Right renal cortex interstitium (tissue), 3 donors: Measurements from ENCODE around the gene VEPH1. TPM values are rescaled to one million over a fixed set of nuclear protein-coding genes. Genes with fewer than 3 reads are reported as not detected.
A peak's percentile ranks its signal among the peaks of the same experiment; 100 is the strongest.

ENCODE experiments used
- DNase-seq, 3 donors: peaks; one replicate each; pipeline ENCODE4 v3.0.0-alpha.2; 2013; ENCODE audit warnings: low read depth in 3 of 3, low spot score in 2 of 3
- polyA plus RNA-seq, 3 donors: library from polyadenylated mRNA; unstranded; fragments of 120-200 nt; gene quantifications; one replicate each; pipeline ENCODE4 v1.2.1, GENCODE V29; 2013; ENCODE audit not compliant: insufficient read length in 3 of 3

The VEPH1 gene
- polyA plus RNA-seq, 3 donors, result 58.5 to 62.6 (median 61.0) TPM

DNA sequence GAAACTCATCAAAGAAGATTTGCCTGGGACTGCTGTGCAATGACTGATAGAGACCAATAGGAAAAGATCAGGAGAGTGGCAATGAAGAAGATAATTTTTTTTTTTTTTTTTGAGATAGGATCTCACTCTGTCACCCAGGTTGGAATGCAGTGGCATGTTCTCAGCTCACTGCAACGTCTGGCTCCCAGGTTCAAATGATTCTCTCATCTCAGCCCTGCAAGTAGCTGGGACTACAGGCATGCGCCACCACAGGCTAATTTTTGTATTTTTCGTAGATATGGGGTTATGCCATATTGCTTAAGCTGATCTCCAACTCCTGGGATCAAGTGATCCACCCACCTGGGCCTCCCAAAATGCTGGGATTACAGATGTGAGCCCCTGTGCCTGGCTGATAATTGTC, 226.4 kb downstream of the VEPH1 start:
- no peak for DNase-seq

DNA sequence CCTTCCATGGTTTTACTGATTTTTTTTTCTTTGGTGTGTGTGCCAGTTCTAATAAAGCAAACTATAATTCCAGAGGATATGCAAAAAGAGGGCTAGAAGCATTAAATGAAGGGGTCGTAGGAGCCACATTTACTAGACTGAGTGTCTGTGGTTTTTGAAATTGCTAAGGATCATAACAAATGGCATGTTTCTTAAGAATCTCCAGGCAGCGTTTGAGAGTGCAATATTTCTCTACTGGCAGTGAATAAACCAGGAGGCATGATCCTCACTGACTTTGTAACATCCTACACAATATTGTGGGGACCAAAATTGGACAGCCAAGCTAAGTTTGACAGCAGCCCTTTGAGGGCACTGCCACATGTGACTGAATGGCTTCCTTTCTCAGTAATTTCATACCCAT, 227.4 kb downstream of the VEPH1 start:
- DNase-seq, result no peak

DNA sequence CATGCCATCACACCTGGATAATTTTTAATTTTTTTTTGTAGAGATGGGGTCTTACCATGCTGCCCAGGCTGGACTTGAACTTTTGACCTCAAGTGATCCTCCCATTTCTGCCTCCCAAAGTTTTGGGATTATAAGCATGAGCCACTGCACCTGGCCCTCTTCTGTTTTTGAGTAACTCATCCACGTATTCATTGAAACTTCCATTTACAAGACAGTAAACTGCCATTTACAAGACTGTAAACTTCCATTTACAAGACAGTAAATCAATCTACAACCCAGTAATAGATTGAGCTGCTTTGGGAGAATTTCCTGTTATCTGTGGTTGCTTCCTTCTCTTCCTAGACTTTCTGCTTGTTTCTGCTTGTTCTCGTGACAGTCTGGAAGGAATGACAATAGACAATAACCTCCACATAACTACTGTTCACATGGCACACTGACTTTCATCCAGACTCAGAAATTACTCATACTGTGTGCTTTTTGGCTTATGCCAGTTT, 228.5 kb downstream of the VEPH1 start:
- DNase-seq, result no peak

DNA sequence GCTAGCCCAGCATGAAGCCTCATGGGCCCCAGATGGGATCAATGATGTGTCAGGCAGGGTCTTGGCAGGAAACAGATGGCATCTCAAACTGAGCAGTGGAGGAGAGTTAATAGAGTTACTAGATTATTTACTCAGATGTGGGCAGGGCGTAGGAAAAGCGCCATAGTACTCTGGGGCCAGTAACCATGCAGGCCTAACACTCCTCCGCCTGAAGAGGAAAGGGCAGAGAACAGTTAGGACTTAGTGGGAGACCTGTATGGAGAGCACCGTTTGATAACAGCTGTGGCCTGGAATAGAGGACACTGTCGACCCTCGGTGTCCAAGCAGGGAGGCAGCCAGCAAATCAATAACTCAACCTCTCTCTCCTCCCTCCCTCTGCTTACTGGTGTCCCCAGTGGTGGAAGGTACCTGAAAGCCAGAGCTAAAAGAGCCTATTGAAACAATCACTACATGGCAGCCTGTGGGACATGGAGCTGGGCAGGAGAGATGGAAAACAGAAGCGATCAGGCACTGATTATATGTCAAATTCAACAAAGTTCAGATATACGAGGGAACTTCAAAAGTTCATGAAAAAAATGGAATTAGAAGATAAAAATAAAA, 231.8 kb downstream of the VEPH1 start:
- DNase-seq, result no peak

DNA sequence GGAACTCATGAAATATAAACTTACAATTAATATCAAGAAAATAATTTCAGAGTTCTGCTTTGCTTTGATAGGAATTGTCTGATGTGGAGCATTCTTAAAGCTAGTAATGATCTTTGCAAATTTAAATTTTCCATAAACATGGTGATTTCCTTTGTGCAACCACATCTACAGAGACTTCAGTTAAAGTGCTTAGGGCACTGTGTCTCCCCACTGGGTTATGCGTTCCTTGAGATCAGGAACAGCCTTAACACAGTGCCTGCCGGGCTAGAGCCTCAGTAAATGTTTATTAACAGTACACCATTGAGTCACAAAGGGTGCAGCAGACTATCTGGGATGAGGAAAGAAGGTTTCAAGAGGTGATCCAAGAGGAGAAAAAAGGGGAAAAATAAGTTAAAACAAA, 235.2 kb downstream of the VEPH1 start:
- DNase-seq, result no peak

DNA sequence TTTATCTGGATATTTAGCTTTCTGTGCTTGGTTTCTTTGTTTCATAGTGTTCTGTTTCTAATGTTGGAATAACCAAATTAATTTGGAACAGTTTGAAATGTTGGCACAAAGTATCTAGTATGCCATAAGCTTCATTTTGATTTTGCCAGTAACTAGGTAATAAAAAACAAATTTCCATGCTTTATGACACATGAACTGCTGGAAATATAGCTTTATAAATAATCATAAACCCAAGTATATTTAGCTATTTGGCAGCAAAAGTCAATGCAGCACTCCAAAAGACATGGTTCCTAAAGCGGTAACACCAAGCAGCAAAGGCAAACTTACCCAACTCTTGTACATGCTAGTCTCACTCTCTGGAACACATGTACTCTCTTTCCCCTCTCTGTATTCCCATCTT, 237.3 kb downstream of the VEPH1 start:
- DNase-seq, result no peak

DNA sequence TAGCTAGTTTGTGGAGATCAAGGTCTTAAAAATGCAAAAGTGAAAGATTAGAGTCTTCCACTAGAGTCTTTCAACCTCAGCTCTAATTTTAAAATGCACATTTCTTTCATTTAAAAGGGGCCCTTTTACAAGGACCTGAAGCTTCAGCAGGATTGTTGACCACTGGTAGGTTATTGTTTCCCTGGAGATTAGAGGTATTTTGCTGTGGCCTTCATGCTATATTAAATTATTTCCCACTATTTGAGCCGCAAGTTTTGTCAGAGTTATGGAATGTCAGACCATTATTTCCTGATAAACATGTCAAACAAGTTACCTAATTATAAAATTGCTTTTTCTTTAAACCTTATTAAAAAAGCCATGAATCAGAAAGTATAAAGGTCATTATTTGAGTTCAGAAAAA, 240.2 kb downstream of the VEPH1 start:
- no peak for DNase-seq

DNA sequence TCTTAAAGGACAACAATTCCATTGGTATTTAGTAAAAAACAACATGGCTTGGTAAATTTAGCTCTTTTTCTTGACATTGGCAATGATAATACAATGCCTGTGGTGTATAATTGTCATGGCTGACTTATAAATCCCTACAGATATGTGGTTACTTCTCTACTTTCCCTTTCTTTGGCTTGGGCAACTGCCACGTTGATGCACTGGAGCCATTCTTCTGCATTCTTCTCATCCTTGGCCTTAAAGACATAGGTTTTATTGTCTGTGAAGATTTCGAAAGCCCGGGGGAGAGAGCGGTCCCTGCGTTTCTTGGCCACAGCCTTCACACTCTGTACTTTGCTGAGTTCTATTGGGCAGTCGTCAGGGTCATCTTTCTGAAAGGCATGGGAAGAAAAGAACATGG, 242.2 kb downstream of the VEPH1 start:
- no peak for DNase-seq

DNA sequence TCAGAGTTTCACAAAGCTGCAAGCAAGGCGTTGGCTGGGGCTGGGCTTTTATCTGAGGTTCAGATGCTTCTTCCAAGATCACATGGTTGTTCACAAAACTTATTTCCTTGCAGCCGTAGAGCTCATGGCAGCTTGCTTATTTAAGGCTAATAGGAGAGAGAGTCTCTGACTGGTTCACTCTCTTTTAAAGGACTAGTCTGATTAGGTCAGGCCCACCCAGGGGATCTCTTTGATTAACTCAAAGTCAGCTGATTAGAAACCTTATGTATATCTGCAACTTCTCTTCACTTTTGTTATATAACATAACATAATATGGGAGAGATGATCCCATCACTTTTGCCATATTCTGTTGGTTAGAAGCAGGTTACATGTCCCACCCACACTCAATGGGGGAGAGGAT, 243.4 kb downstream of the VEPH1 start:
- DNase-seq, result no peak

DNA sequence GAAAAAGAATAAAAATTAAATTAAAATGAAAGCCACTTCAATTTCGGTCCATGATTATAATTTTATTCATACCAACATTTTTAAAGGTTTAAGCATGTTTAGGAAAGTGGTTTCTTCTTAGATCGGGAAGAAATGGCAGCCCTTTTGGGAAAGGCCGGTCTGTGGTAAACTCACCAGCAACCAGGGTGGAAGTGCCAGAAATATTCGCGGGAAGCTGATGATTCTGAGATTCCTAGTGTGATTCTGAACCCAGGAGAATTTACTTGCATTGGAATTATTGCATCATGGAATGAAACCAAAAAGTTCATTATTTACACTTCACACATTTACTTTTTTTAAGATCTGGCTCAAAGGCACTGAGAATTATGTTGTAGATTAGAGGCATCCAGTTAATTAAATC, 246.1 kb downstream of the VEPH1 start:
- no peak for DNase-seq

DNA sequence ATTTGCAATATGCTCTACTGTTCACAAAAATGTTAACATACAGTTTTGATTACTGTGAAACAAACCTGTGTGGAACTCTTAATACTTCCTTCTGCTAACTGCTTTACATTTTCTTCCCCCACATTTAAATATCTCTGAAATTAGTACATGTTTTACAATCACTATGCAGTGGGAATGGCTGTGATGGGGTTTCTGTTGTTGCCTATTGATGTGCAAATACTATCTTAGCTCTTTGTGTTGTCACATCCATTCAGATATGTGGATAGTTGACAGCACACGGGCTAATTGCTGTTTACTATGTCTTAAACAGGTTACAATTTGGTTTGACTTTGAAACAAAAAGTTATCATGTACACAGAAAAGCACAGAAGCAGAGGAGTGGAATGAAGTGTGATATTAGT, 247.4 kb downstream of the VEPH1 start:
- DNase-seq, result no peak

DNA sequence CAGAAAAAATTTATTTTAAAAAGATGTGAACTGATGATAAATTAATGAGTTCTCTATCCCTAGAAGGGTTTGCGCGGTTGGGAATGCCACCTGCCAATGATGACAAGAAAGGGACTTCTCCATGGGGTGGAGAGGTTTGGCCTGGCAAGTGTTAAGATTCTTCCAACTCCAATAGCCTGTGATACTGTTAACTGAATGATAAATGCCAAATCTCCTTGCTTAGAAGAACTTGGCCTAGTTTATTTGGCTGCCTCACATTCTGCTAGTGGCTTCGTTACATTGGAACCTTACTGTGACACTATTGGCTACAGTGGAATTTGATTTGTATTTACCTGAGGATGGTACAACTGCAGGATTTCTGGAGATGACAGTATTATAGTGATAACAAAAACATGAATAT, 251.5 kb downstream of the VEPH1 start:
- no peak for DNase-seq

DNA sequence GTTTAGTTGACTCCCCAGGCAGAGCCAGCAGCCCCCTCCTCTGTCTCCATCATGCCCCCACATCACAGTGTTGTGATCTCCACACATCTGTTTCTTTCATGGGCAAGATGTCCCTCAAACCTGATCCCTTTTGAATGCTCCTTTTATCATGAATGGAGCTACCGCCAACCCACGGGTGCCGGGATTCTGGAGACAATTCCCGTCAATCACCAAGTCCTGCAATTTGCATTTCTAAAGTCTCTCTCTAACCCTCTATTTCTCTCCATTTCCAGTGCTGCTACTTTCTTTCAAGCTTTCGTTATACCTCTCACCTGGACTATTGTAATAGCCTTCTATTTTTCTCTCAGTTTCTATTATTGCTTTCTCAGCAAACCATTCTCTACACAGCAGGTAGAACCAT, 253.6 kb downstream of the VEPH1 start:
- no peak for DNase-seq

DNA sequence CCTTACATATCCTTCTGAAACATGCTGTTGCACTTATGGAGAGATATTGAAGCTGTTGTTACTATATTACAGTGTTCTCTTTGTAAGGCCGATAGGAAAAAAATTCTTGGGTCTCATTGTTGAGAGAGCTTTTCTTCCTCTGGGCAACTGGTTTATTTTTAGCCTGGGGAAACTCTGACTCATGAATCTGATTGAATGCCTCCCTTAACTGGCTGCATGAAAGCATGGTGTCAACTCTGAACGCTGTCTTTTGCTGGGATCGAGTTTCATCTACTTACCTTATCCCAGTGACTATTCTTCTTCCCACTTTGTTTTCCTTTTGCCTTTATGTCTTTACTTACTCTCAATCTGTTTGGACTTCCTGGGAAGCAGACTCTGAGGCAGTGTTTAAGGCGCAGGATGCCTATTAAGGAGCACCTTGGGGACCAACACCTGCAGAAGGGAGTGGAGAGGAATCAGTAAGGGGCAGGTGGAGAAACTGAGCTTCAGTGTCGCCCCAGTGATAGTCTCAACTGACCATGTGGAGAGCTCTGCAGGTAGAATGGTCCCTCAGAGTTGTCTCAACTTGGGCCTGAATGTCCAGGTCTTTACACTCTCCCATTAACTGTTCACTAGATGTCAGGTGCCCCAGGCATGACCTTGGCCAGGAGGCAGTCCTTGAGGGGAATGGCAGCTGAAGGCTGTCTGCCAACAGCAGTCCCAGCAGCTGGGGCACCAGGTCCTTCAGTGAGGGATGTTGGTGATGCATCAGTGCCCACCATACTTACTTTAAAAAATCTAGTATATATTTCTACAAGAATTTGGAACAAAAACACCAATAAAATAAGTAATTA, 254.4 kb downstream of the VEPH1 start:
- peak in 1 of 3 donors; percentile 3 for DNase-seq

DNA sequence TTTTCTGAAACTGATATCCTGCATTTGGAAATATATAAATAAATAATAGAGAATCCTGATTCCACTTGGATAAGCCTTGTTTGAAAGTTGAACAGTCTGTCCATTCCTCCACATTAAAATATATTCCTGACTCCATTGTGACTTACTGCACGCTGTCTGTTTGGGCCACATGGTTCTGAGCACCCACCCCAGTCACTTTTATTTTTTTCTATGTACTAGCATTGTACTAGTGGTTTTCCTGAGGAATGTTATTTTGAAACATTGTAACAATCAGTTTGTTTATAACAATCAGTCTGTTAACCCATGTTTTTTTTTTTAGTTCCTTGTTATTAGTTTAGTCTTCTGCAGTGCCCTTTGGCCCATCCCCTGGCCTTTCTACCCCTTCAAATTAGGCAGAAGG, 255.8 kb downstream of the VEPH1 start:
- no peak for DNase-seq

DNA sequence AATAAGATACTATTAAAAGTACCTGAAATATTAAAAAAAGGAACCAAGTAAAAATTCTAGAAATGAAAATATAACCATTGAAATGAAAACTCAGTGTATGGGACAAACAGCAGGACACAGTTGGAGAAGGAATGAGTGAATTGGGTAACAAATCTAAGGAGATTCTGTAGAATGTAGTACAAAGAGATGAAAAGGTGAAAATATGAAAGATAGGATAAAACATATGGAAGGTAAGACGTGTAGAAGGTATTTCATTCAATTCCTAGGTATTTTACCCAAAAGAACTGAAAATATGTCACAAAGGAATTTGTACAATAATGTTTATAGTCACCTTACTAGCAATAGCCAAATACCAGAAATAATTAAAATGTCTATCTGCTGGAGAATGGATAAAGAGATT, 260.4 kb downstream of the VEPH1 start:
- no peak for DNase-seq

DNA sequence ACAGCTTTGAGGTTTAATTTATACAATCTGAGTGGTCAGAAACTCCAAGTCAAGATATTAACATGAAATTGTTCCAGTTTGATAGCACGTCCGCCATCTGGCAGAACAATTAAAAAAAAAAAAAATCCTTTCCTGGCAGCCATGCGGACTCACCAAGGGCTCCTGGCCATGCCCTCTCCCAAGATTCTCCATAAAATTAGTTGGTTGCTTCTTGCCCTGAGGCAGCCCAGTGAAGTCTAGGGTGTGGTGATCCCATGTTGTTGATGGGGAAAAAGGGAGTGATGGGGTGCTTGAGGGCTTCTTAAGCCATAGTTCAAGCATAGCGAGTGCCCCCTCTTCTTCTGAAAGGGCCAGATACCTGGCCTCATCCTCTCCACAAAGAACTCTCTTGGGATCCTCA, 261.6 kb downstream of the VEPH1 start:
- no peak for DNase-seq

DNA sequence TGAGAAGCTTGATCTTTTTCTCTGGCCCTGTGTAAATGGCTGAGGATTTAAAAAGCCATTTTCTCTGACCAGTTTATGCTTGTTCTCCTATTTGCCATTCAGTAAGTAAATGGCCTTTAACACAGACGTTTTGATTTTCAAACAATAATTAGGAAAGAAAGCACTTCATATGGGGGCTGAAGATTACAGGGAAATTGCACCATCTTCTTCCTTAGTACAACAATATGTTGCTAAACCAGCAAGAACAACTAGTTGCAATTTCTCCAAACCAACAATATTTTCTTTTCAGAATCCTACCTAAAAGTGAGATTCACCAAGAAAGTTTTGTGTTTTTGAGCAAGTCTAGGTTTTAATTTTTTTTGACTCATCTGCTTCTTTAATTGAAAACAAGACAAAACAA, 262.8 kb downstream of the VEPH1 start:
- DNase-seq, result no peak

DNA sequence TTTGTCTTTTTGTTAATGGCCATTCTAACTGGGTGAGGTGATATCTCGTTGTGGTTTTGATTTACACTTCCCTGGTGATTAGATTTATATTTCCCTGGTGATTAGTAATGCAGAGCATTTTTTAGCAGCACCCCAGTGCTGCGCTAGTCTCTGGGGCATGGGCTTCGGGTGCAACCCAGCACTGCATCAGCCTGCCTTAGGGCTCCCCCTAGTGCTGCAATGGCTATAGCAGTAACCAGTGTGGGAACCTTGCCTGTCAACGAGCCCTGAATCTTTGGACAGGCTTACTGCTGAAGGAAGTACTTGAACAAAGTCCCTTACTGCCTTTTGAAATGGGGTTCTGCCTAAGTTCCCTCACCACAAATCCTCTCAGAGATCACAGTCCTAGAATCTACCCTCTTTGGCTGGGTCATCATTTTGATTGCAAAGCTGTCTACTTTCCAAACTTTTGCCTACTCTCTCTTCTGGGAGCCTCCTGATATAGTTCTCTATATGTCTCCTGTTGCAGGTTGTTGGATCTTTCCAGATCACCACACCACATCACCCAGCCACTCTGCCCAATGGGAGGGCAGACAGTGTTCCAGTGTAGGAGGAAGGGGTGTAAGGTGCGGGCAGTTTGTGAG, 264.0 kb downstream of the VEPH1 start:
- DNase-seq, result peak in 1 of 3 donors; percentile 16

DNA sequence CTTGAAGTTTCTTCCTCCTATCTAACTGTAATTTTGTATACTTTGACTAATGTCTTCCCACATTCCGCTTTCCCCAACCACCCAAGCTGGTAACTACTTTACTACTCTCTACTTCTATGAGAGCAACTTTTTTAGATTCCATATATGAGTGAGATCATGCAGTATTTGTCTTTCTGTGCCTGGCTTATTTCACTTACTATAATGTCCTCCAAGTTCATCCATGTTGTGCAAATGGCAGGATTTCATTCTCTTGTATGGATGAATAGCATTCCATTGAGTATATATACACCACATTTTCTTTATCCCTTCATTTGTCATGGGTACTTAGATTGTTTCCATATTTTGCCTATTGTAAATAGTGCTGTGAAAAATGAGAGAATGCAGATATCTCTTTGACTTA, 264.8 kb downstream of the VEPH1 start:
- no peak for DNase-seq

DNA sequence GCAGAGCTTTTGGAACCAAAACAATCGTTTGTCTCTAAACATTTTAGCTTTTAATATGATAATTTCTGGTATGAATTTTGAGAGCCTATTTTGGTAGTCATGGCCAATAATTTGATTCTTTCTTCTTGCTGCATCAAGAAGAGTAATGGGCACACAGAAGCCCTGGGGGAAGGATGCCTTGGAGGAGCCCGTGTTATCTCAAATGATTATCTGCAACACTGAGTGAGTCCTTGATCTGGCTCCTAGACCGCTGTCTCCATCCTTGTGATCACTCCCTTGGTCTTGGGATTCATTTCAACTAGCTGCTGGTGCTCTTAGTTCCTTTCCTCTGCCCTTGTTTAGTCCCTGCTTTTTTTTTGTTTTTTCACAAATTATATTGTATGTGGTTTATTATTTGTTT, 265.3 kb downstream of the VEPH1 start:
- DNase-seq, result no peak

DNA sequence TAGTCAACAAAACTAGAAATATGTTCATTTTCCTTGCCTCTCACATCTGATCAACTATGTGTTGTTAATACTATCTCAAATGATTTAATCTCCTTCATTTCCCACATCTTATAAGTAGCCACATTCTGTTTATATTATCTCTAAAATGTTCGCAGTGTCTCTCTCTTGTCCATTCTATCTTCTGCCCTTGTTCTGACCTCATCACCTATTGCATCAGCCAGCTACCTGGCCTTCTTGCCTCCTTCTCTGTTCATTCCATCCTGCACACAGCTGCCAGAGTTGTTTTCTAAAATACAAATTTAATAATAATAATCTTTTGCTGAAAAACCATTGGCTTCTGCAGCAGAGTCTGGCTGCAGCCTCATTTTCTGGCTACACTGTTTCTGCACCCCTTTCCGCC, 267.9 kb downstream of the VEPH1 start:
- DNase-seq, result no peak
